HepG2 (cell line): ENCODE results near the gene ACOT8. TPM values are rescaled to one million over a fixed set of nuclear protein-coding genes. Genes with fewer than 3 reads are reported as not detected.

Source experiments
- ATAC-seq: fragments of 200-7000 bp; cut with Tn5 transposase; 3 replicates; pipeline ENCODE4 v1.9.1; 2020; ENCODE audit warnings: mild to moderate bottlenecking, moderate library complexity
- BruUV-seq: library from RNA; stranded (reverse); fragments of 400-500 nt; replicated peaks from 2 replicates; lab custom pipeline; 2021; lab: Mats Ljungman, UMichigan
- CTCF ChIA-PET: fragments of 300-600 bp; formaldehyde crosslinking; extraction: SDS; loops from one replicate; lab custom pipeline; 2021; ENCODE audit warnings: low total read pairs, inconsistent platforms, low intra/inter-chr PET ratio; lab: Yijun Ruan, JAX
- POLR2A ChIA-PET: fragments of 350-600 bp; sonication (Branson Sonifier 250); formaldehyde crosslinking; loops from one replicate; lab custom pipeline; 2020; ENCODE audit warnings: antibody characterized with exemption, inconsistent platforms; lab: Yijun Ruan, JAX
- DNase-seq: peaks from one replicate; pipeline ENCODE4 v3.0.0-alpha.2; 2015; ENCODE audit warnings: low spot score
- FAIRE-seq: peaks from 3 replicates; lab custom pipeline; 2011; peaks lifted over from hg19 to GRCh38; lab: Jason Lieb, UNC
- H2AFZ ChIP-seq: one replicate; pipeline ENCODE4 v1.6.1; 2011; ENCODE audit warnings: low read length, inconsistent platforms
- H3K27ac ChIP-seq: fragments of 300-600 bp; 3 replicates; pipeline ENCODE4 v1.8.0; 2011; ENCODE audit warnings: mixed run types, mild to moderate bottlenecking, mixed read lengths, low read length, inconsistent platforms; ENCODE audit not compliant: insufficient read depth; ENCODE audit errors: extremely low read length
- H3K27me3 ChIP-seq, 2 experiments: fragments of 200-600 bp in 1 of 2; 2 replicates in 1 of 2; 3 replicates in 1 of 2; pipeline versions ENCODE4 v1.6.0 to v1.8.0; 2011; ENCODE audit warnings: low read length in 2 of 2, mild to moderate bottlenecking in 2 of 2, moderate library complexity in 2 of 2, inconsistent platforms in 1 of 2; ENCODE audit not compliant: insufficient read depth in 2 of 2, control insufficient read depth in 1 of 2
- H3K36me3 ChIP-seq, 2 experiments: fragments of 200-600 bp in 1 of 2; replicated peaks in 1 of 2; 2 replicates in 1 of 2; 3 replicates in 1 of 2; pipeline versions ENCODE4 v1.5.1 to v1.8.0; 2011; ENCODE audit warnings: low read length in 2 of 2, inconsistent platforms in 1 of 2; ENCODE audit not compliant: insufficient read depth in 2 of 2, control insufficient read depth in 1 of 2
- H3K4me1 ChIP-seq: 2 replicates; pipeline ENCODE4 v1.5.1; 2012; ENCODE audit warnings: low read length, inconsistent platforms; ENCODE audit not compliant: insufficient read depth
- H3K4me2 ChIP-seq: 2 replicates; pipeline ENCODE4 v1.6.0; 2011; ENCODE audit warnings: low read depth, low read length, inconsistent platforms
- H3K4me3 ChIP-seq, 3 experiments: fragments of 200-600 bp in 1 of 3; sonication (generic), shearing (Covaris generic) in 1 of 3; replicated peaks in 1 of 3; 2 replicates each; pipeline ENCODE4 v1.5.1; 2011 to 2016; ENCODE audit warnings: low read length in 3 of 3, inconsistent platforms in 2 of 3, low read depth in 2 of 3, mild to moderate bottlenecking in 2 of 3, control low read depth in 1 of 3, mixed read lengths in 1 of 3; ENCODE audit not compliant: insufficient read depth in 1 of 3
- H3K79me2 ChIP-seq: one replicate; pipeline ENCODE4 v1.6.1; 2011; ENCODE audit warnings: low read length, inconsistent platforms; ENCODE audit not compliant: insufficient read depth
- H3K9ac ChIP-seq: 2 replicates; pipeline ENCODE4 v1.6.0; 2011; ENCODE audit warnings: mild to moderate bottlenecking, low read depth, low read length, inconsistent platforms; ENCODE audit not compliant: insufficient read depth
- H3K9me3 ChIP-seq: 2 replicates; pipeline ENCODE4 v1.5.1; 2012; ENCODE audit warnings: mild to moderate bottlenecking, low read length
- H4K20me1 ChIP-seq: 2 replicates; pipeline ENCODE4 v1.6.0; 2011; ENCODE audit warnings: inconsistent platforms, mild to moderate bottlenecking, low read length, moderate library complexity; ENCODE audit not compliant: insufficient read depth
- AGO2 ChIP-seq: fragments of 200-400 bp; formaldehyde crosslinking; optimal IDR thresholded peaks from 2 replicates; pipeline ENCODE3; 2017; ENCODE audit warnings: mild to moderate bottlenecking, low read depth, low read length, moderate library complexity
- HNRNPL ChIP-seq: fragments of 200-400 bp; formaldehyde crosslinking; IDR thresholded peaks from 2 replicates; pipeline ENCODE4 v1.6.1; 2017; ENCODE audit warnings: mild to moderate bottlenecking, low read depth, low read length
- KDM5B ChIP-seq: sonication (generic); formaldehyde crosslinking; IDR thresholded peaks from 2 replicates; pipeline ENCODE4 v1.4.0; 2020; ENCODE audit warnings: missing genetic modification reagents, mild to moderate bottlenecking, borderline replicate concordance
- NCOA2 ChIP-seq: sonication (generic); formaldehyde crosslinking; IDR thresholded peaks from 2 replicates; pipeline ENCODE4 v1.8.0; 2022; ENCODE audit warnings: inconsistent platforms
- RBFOX2 ChIP-seq: fragments of 200-400 bp; formaldehyde crosslinking; IDR thresholded peaks from 2 replicates; pipeline ENCODE4 v1.6.1; 2017; ENCODE audit warnings: low read depth, mild to moderate bottlenecking, low read length
- SNRNP70 ChIP-seq: fragments of 200-400 bp; formaldehyde crosslinking; IDR thresholded peaks from 2 replicates; pipeline ENCODE4 v1.6.1; 2017; ENCODE audit warnings: mild to moderate bottlenecking, low read depth, low read length, moderate library complexity
- STAG1 ChIP-seq: sonication (generic); formaldehyde crosslinking; IDR thresholded peaks from 2 replicates; pipeline ENCODE4 v1.4.0; 2020; ENCODE audit warnings: missing genetic modification reagents
- TRAFD1 ChIP-seq: sonication (generic); formaldehyde crosslinking; IDR thresholded peaks from 2 replicates; pipeline ENCODE4 v1.5.1; 2020; ENCODE audit warnings: missing genetic modification reagents, mild to moderate bottlenecking, borderline replicate concordance
- ZBTB25 ChIP-seq: IDR thresholded peaks from 2 replicates; pipeline ENCODE4 v1.6.1; 2018; ENCODE audit warnings: missing genetic modification reagents
- ZNF318 ChIP-seq: sonication (generic); formaldehyde crosslinking; IDR thresholded peaks from 2 replicates; pipeline ENCODE4 v1.4.0; 2020; ENCODE audit warnings: mild to moderate bottlenecking, missing genetic modification reagents
- ZNF768 ChIP-seq: sonication (generic); formaldehyde crosslinking; IDR thresholded peaks from 2 replicates; pipeline ENCODE4 v1.4.0; 2020; ENCODE audit warnings: missing genetic modification reagents
- WGBS: methylation state at CpG from one replicate; pipeline ENCODE4 v1.1.6; 2017; ENCODE audit warnings: low lambda C conversion rate; 5-methylcytosine and 5-hydroxymethylcytosine counted together
- in situ Hi-C: cut with HindIII; loops from 2 replicates; pipeline ENCODE4 v1.10.0; 2017; ENCODE audit warnings: low pct_unique_long_range_greater_than_20kb; ENCODE audit not compliant: extremely low pct_ligation_motif_present
- intact Hi-C: fragments of 100-400 bp; cut with micrococcal nuclease; formaldehyde crosslinking; loops from one replicate; pipeline ENCODE4 v1.10.0; 2022; ENCODE audit not compliant: unreplicated experiment
- polyA plus RNA-seq, 8 experiments: library from polyadenylated mRNA; depleted of rRNA in 3 of 8; stranded (reverse) in 7 of 8; unstranded in 1 of 8; fragments of >200 nt; fragmentation: Illumina TruSeq in 4 of 8; extraction: Trizol in 4 of 8; gene quantifications; 2 replicates each; pipeline versions ENCODE4 v1.2.1 to v1.2.3, GENCODE V29; 2011 to 2016; ENCODE audit warnings: low read depth in 4 of 8, missing spikeins in 1 of 8, mixed read lengths in 1 of 8; ENCODE audit not compliant: insufficient read depth in 1 of 8
- total RNA-seq, 5 experiments: library from RNA; depleted of rRNA; stranded (reverse); fragments of >200 nt; fragmentation: Illumina TruSeq; extraction: Trizol; gene quantifications; 2 replicates each; pipeline ENCODE4 v1.2.3, GENCODE V29; 2016; ENCODE audit warnings: low read depth in 1 of 5
- TF ChIP-seq, protein P1 (sequence below): sonication (generic); formaldehyde crosslinking; IDR thresholded peaks from 2 replicates; pipeline ENCODE4 v1.8.0; 2022; ENCODE audit warnings: missing genetic modification reagents, mild to moderate bottlenecking, inconsistent platforms, borderline replicate concordance

Gene ACOT8
- total and polyA plus RNA-seq, 2 of the 13 experiments (the other 11 are each of a cell fraction or from before 2014, with no cell fraction given), result 31.4 to 45.5 TPM

- Histone ChIP-seq H3K27ac (no peak overlapping the region), H3K9ac (no peak overlapping the region), H3K4me1 (peaks cover 10% of the 10 kb centered on the region), H3K36me3 (peaks cover 18 to 42% of the 10 kb centered on the region in 2 experiments), H3K79me2 (no peaks in the 10 kb centered on the region), H3K27me3 (no peaks in the 10 kb centered on the region), H4K20me1 (no peaks in the 10 kb centered on the region), H3K4me3 (no peak overlapping the region), H3K4me2 (no peak overlapping the region), H2AFZ (no peak overlapping the region), H3K9me3 (no peaks in the 10 kb centered on the region)
- no peak for FAIRE-seq
- DNase-seq, result no peak
- WGBS, result 97% methylated on average over 16 of the region's 25 CpGs
- in situ Hi-C loops (no loop called here), intact Hi-C loops (no loop called here)
- ChIA-PET CTCF (no interaction called here), POLR2A (interaction anchor here (0.9 to 2.7 kb wide), 10 partner anchors 7 to 129 kb away, joined by 3 to 12 read pairs (median 5); partner anchors contain the start of genes ACOT8, SNX21, ZSWIM1 and ZSWIM3)
- no TSS peak for BruUV-seq
- peak; percentile 11; the same call in 2 of the 3 replicates for ATAC-seq
- peak; percentile 63 for TF ChIP-seq RBFOX2
- TF ChIP-seq TRAFD1 (CRISPR knock-in tag), result no peak
- peak; percentile 65; the same call in 1 of the 2 replicates for TF ChIP-seq HNRNPL
- TF ChIP-seq NCOA2 (CRISPR knock-in tag), result no peak
- TF ChIP-seq ZNF318 (CRISPR knock-in tag), result no peak
- no peak for TF ChIP-seq ZBTB25 (CRISPR knock-in tag)
- TF ChIP-seq AGO2, result peak; percentile 87
- TF ChIP-seq KDM5B (CRISPR knock-in tag), result no peak
- TF ChIP-seq, protein P1, sequence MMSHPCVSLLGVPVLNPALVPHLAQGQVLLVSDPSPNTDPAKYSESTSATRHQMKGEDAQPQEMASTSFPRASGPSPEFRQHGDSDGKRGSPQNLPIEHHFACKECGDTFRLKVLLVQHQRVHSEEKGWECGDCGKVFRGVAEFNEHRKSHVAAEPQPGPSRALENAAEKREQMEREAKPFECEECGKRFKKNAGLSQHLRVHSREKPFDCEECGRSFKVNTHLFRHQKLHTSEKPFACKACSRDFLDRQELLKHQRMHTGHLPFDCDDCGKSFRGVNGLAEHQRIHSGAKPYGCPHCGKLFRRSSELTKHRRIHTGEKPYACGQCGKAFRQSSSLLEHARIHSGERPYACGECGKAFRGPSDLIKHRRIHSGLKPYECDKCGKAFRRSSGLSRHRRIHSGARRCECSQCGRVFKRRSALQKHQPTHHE (CRISPR knock-in tag), result no peak
- 0 out of 2 replicates have a peak, but pooled peaks have one; percentile 6 for TF ChIP-seq STAG1 (CRISPR knock-in tag)
- no peak for TF ChIP-seq SNRNP70
- peak; percentile 23; the same call in 1 of the 2 replicates for TF ChIP-seq ZNF768 (CRISPR knock-in tag)
Observed at GRCh38 chr20:45840700-45841198, 16.4 kb downstream of the ACOT8 start.
